GM12878 (cell line): ENCODE measurements around the gene ZNF613. TPM values are rescaled to one million over a fixed set of nuclear protein-coding genes. Genes with fewer than 3 reads are reported as not detected.

Experiments
- ATAC-seq: fragments of 200-7000 bp; cut with Tn5 transposase; 3 replicates; pipeline ENCODE4 v1.9.1; 2020; ENCODE audit warnings: mild to moderate bottlenecking, moderate library complexity
- BruUV-seq: library from RNA; stranded (reverse); fragments of 400-500 nt; replicated peaks from 2 replicates; lab custom pipeline; 2021; lab: Mats Ljungman, UMichigan
- CTCF ChIA-PET: fragments of 300-600 bp; sonication (Branson Sonifier 250); formaldehyde crosslinking; extraction: SDS; loops from one replicate; lab custom pipeline; 2021; ENCODE audit warnings: inconsistent platforms; lab: Yijun Ruan, JAX
- POLR2A ChIA-PET: fragments of 350-600 bp; formaldehyde crosslinking; extraction: SDS; loops from one replicate; lab custom pipeline; 2021; ENCODE audit warnings: inconsistent platforms; lab: Charles Lee
- RAD21 ChIA-PET: fragments of 300-600 bp; sonication (Branson Sonifier 250); formaldehyde crosslinking; loops from one replicate; lab custom pipeline; 2023; ENCODE audit warnings: antibody characterized with exemption; ENCODE audit not compliant: unreplicated experiment; lab: Charles Lee
- SMC1A ChIA-PET: fragments of 300-600 bp; sonication (Branson Sonifier 250); formaldehyde crosslinking; loops from one replicate; lab custom pipeline; 2023; ENCODE audit not compliant: unreplicated experiment, uncharacterized antibody; lab: Charles Lee
- DNase-seq: peaks from one replicate; pipeline ENCODE4 v3.0.0-alpha.2; 2011; ENCODE audit warnings: low read depth, low spot score
- FAIRE-seq: peaks from 3 replicates; lab custom pipeline; 2011; peaks lifted over from hg19 to GRCh38; lab: Jason Lieb, UNC
- H2AFZ ChIP-seq: 2 replicates; pipeline ENCODE4 v1.6.0; 2011; ENCODE audit warnings: low read depth, low read length, control low read depth; ENCODE audit not compliant: control insufficient read depth
- H3K27ac ChIP-seq: 2 replicates; pipeline ENCODE4 v1.5.1; 2011; ENCODE audit warnings: control low read depth; ENCODE audit not compliant: control insufficient read depth, insufficient read depth
- H3K27me3 ChIP-seq, 2 experiments: replicated peaks in 1 of 2; 2 replicates each; pipeline versions ENCODE4 v1.6.0 to v1.6.1; 2011; ENCODE audit warnings: low read length in 1 of 2; ENCODE audit not compliant: control insufficient read depth in 2 of 2, insufficient read depth in 2 of 2
- H3K36me3 ChIP-seq, 2 experiments: 2 replicates each; pipeline ENCODE4 v1.5.1; 2011; ENCODE audit warnings: low read length in 1 of 2; ENCODE audit not compliant: control insufficient read depth in 2 of 2, insufficient read depth in 2 of 2
- H3K4me1 ChIP-seq: 2 replicates; pipeline ENCODE4 v1.6.1; 2011; ENCODE audit warnings: mild to moderate bottlenecking, low read length, moderate library complexity, mixed read lengths; ENCODE audit not compliant: control insufficient read depth, insufficient read depth
- H3K4me2 ChIP-seq: 2 replicates; pipeline ENCODE4 v1.6.0; 2011; ENCODE audit warnings: control low read depth; ENCODE audit not compliant: control insufficient read depth, insufficient read depth
- H3K4me3 ChIP-seq: fragments of 200-600 bp; sonication (generic); 2 replicates; pipeline ENCODE4 v1.5.1; 2016
- H3K79me2 ChIP-seq: 2 replicates; pipeline ENCODE4 v1.6.0; 2011; ENCODE audit warnings: low read length; ENCODE audit not compliant: control insufficient read depth, insufficient read depth
- H3K9ac ChIP-seq: 2 replicates; pipeline ENCODE4 v1.8.0; 2011; ENCODE audit warnings: low read length, control low read depth, mixed read lengths; ENCODE audit not compliant: control insufficient read depth, insufficient read depth
- H3K9me3 ChIP-seq: replicated peaks from 3 replicates; pipeline ENCODE4 v1.5.1; 2011; ENCODE audit warnings: mild to moderate bottlenecking, low read length; ENCODE audit not compliant: control insufficient read depth, insufficient read depth
- H4K20me1 ChIP-seq: 2 replicates; pipeline ENCODE4 v1.6.0; 2011; ENCODE audit not compliant: control insufficient read depth, insufficient read depth
- ATF7 ChIP-seq: fragments of 450-650 bp; IDR thresholded peaks from 2 replicates; pipeline ENCODE4 v1.6.1; 2016; ENCODE audit warnings: low read depth, mild to moderate bottlenecking
- BRCA1 ChIP-seq: IDR thresholded peaks from 2 replicates; pipeline ENCODE4 v1.6.1; 2011; ENCODE audit warnings: low read depth, low read length, improper control_type of control experiment
- FOXK2 ChIP-seq: fragments of 450-650 bp; IDR thresholded peaks from 2 replicates; pipeline ENCODE4 v1.6.1; 2017; ENCODE audit warnings: mild to moderate bottlenecking, moderate library complexity
- IRF4 ChIP-seq: IDR thresholded peaks from 2 replicates; pipeline ENCODE4 v1.6.1; 2011; ENCODE audit warnings: low read depth, low read length
- LARP7 ChIP-seq: fragments of 450-650 bp; IDR thresholded peaks from 2 replicates; pipeline ENCODE4 v1.6.1; 2017; ENCODE audit warnings: mild to moderate bottlenecking
- MEF2A ChIP-seq: IDR thresholded peaks from 2 replicates; pipeline ENCODE4 v1.6.1; 2011; ENCODE audit warnings: low read depth, mild to moderate bottlenecking, low read length, moderate library complexity; ENCODE audit not compliant: insufficient read depth
- NFYA ChIP-seq: IDR thresholded peaks from 2 replicates; pipeline ENCODE4 v1.6.1; 2011; ENCODE audit warnings: low read depth, mild to moderate bottlenecking, low read length, improper control_type of control experiment, borderline replicate concordance
- SIX5 ChIP-seq: IDR thresholded peaks from 2 replicates; pipeline ENCODE4 v1.6.1; 2011; ENCODE audit warnings: mild to moderate bottlenecking, low read depth, low read length, moderate library complexity; ENCODE audit not compliant: severe bottlenecking
- SPI1 ChIP-seq: IDR thresholded peaks from 2 replicates; pipeline ENCODE4 v1.6.1; 2011; ENCODE audit warnings: low read depth, mild to moderate bottlenecking, low read length, moderate library complexity, borderline replicate concordance; ENCODE audit not compliant: insufficient read depth
- SRF ChIP-seq, 2 experiments: IDR thresholded peaks; 2 replicates each; pipeline ENCODE4 v1.6.1; 2011; ENCODE audit warnings: low read depth in 2 of 2, low read length in 2 of 2, mild to moderate bottlenecking in 1 of 2, moderate library complexity in 1 of 2
- TCF12 ChIP-seq: IDR thresholded peaks from 2 replicates; pipeline ENCODE4 v1.6.1; 2011; ENCODE audit warnings: low read depth, mild to moderate bottlenecking, low read length
- ZBED1 ChIP-seq: IDR thresholded peaks from 2 replicates; pipeline ENCODE4 v1.6.1; 2016; ENCODE audit warnings: borderline replicate concordance
- WGBS: methylation state at CpG from one replicate; pipeline ENCODE4 v1.1.6; 2016; ENCODE audit warnings: low lambda C conversion rate; ENCODE audit not compliant: insufficient replicate concordance, insufficient coverage; ENCODE audit errors: missing lambda C conversion rate; 5-methylcytosine and 5-hydroxymethylcytosine counted together
- in situ Hi-C: fragments of 300-500 bp; cut with MboI; formaldehyde crosslinking; loops from 9 replicates; pipeline ENCODE4 v1.14.3; 2018; ENCODE audit warnings: mixed read lengths
- intact Hi-C: fragments of 100-400 bp; cut with micrococcal nuclease; formaldehyde crosslinking; loops from one replicate; pipeline ENCODE4 v1.14.2; 2022; ENCODE audit not compliant: unreplicated experiment
- polyA plus RNA-seq, 11 experiments: library from polyadenylated mRNA; depleted of rRNA in 4 of 11; unstranded in 6 of 11; stranded (reverse) in 5 of 11; fragments of >200 nt; fragmentation: Nextera tagmentation in 4 of 11; fragmentation: Illumina TruSeq in 1 of 11; extraction: Ambion mirVana in 4 of 11; extraction: Trizol in 1 of 11; gene quantifications; 1 replicate in 1 of 11; 2 replicates in 10 of 11; pipeline versions ENCODE4 v1.2.1 to v1.2.3, GENCODE V29; 2011 to 2016; ENCODE audit warnings: inconsistent platforms in 2 of 11, missing spikeins in 2 of 11, low read depth in 1 of 11
- total RNA-seq, 4 experiments: library from RNA; depleted of rRNA in 3 of 4; stranded (reverse); fragments of >200 nt in 3 of 4; fragmentation: Illumina TruSeq in 1 of 4; extraction: Trizol in 1 of 4; gene quantifications; 2 replicates each; pipeline versions ENCODE4 v1.2.1 to v1.2.3, GENCODE V29; 2013 to 2021
- TF ChIP-seq, protein P1 (sequence below): fragments of 450-650 bp; IDR thresholded peaks from 2 replicates; pipeline ENCODE4 v1.6.1; 2017; ENCODE audit warnings: mild to moderate bottlenecking, low read depth, inconsistent platforms; ENCODE audit not compliant: poor library complexity, severe bottlenecking
- TF ChIP-seq, protein P2 (sequence below): fragments of 450-650 bp; IDR thresholded peaks from 2 replicates; pipeline ENCODE4 v1.6.1; 2017; ENCODE audit warnings: low read depth, mild to moderate bottlenecking, moderate library complexity
- TF ChIP-seq, protein P3 (sequence below): IDR thresholded peaks from 2 replicates; pipeline ENCODE4 v1.6.1; 2012; ENCODE audit warnings: low read depth, low read length, improper control_type of control experiment
- TF ChIP-seq, protein P4 (sequence below): IDR thresholded peaks from 2 replicates; pipeline ENCODE4 v1.6.1; 2011; ENCODE audit warnings: low read depth, mild to moderate bottlenecking, low read length, moderate library complexity, borderline replicate concordance; ENCODE audit errors: extremely low read depth

ZNF613 gene
- total and polyA plus RNA-seq, 10 of the 15 experiments (the other 5 are each of a cell fraction or from before 2014, with no cell fraction given), result 3.3 to 7.8 (median 5.0) TPM

DNA sequence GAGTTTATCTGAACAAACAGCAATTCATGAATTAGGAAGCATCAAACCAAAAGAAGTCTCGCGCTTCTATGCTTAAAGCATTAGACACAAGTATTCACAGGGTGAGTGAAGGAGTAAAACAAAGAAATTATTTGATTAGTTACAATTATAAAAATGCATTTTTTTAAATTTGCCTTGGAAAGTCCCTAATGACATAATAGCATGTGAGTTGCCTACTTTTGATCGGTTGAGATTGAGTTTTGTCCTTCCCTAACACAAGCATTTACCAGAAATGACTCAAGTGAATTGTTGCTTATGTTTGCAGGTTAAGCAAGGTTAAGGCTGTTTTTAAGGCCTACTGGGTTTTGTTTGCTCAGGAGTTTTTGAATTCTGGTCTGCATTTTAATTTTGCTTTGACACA lies 22.1 kb upstream of the ZNF613 start:
- H3K4me3 ChIP-seq, result no peak overlapping the region
- ChIA-PET POLR2A (no interaction called here), RAD21 (no interaction called here), SMC1A (no interaction called here), CTCF (interaction anchor here (0.7 kb wide), 1 partner anchor 797 kb away, joined by 3 read pairs; no protein-coding TSS in a partner anchor)
- intact Hi-C loops (no loop called here), in situ Hi-C loops (no loop called here)
- ATAC-seq (no peak), FAIRE-seq (no peak), DNase-seq (no peak)
- WGBS, result 86% methylated on average over 3 of the region's 3 CpGs
- no peaks in the 10 kb centered on the region for H3K36me3 ChIP-seq
- peaks cover 8% of the 10 kb centered on the region for H3K79me2 ChIP-seq
- H3K4me2 ChIP-seq, result no peak overlapping the region
- H3K4me1 ChIP-seq, result no peaks in the 10 kb centered on the region
- no peak overlapping the region for H3K9ac ChIP-seq
- no TSS peak for BruUV-seq
- H3K27me3 ChIP-seq, result no peaks in the 10 kb centered on the region
- no peak overlapping the region; the same call in 1 of the 2 replicates for H3K27ac ChIP-seq
- H4K20me1 ChIP-seq, result no peaks in the 10 kb centered on the region
- H2AFZ ChIP-seq, result peak overlapping the region; percentile 91
- peaks cover 32% of the 10 kb centered on the region for H3K9me3 ChIP-seq
- TF ChIP-seq SPI1 (no peak), ATF7 (no peak), NFYA (no peak), IRF4 (no peak), SIX5 (no peak), LARP7 (no peak), SRF (IDR thresholded peaks at IDR 0.05; ENCODE audit: low read depth in 2 of 2, low read length in 2 of 2) (no peak), FOXK2 (no peak), MEF2A (no peak), BRCA1 (no peak), ZBED1 (no peak), TCF12 (no peak)
- TF ChIP-seq, protein P1, sequence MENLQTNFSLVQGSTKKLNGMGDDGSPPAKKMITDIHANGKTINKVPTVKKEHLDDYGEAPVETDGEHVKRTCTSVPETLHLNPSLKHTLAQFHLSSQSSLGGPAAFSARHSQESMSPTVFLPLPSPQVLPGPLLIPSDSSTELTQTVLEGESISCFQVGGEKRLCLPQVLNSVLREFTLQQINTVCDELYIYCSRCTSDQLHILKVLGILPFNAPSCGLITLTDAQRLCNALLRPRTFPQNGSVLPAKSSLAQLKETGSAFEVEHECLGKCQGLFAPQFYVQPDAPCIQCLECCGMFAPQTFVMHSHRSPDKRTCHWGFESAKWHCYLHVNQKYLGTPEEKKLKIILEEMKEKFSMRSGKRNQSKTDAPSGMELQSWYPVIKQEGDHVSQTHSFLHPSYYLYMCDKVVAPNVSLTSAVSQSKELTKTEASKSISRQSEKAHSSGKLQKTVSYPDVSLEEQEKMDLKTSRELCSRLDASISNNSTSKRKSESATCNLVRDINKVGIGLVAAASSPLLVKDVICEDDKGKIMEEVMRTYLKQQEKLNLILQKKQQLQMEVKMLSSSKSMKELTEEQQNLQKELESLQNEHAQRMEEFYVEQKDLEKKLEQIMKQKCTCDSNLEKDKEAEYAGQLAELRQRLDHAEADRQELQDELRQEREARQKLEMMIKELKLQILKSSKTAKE, result no peak
- TF ChIP-seq, protein P2, sequence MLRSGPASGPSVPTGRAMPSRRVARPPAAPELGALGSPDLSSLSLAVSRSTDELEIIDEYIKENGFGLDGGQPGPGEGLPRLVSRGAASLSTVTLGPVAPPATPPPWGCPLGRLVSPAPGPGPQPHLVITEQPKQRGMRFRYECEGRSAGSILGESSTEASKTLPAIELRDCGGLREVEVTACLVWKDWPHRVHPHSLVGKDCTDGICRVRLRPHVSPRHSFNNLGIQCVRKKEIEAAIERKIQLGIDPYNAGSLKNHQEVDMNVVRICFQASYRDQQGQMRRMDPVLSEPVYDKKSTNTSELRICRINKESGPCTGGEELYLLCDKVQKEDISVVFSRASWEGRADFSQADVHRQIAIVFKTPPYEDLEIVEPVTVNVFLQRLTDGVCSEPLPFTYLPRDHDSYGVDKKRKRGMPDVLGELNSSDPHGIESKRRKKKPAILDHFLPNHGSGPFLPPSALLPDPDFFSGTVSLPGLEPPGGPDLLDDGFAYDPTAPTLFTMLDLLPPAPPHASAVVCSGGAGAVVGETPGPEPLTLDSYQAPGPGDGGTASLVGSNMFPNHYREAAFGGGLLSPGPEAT, result no peak
- TF ChIP-seq, protein P3, sequence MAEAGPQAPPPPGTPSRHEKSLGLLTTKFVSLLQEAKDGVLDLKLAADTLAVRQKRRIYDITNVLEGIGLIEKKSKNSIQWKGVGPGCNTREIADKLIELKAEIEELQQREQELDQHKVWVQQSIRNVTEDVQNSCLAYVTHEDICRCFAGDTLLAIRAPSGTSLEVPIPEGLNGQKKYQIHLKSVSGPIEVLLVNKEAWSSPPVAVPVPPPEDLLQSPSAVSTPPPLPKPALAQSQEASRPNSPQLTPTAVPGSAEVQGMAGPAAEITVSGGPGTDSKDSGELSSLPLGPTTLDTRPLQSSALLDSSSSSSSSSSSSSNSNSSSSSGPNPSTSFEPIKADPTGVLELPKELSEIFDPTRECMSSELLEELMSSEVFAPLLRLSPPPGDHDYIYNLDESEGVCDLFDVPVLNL, result no peak
- TF ChIP-seq, protein P4, sequence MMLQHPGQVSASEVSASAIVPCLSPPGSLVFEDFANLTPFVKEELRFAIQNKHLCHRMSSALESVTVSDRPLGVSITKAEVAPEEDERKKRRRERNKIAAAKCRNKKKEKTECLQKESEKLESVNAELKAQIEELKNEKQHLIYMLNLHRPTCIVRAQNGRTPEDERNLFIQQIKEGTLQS, result no peak
